Astrocyte (in vitro differentiated cells and primary cell): ENCODE results near the gene MAN1C1.

Source experiments
- CTCF ChIP-seq: IDR thresholded peaks from 2 replicates; pipeline ENCODE4 v1.5.1; 2011; ENCODE audit warnings: low read depth, mild to moderate bottlenecking, inconsistent platforms, low read length, moderate library complexity; ENCODE audit not compliant: insufficient read depth
- EZH2 ChIP-seq: IDR thresholded peaks from 2 replicates; pipeline ENCODE4 v1.6.1; 2012; ENCODE audit warnings: mild to moderate bottlenecking, low read length, inconsistent platforms; ENCODE audit not compliant: insufficient read depth

- no peak for TF ChIP-seq CTCF
- no peak for TF ChIP-seq EZH2
Measured at GRCh38 chr1:25795946-25796810, 179.6 kb downstream of the MAN1C1 start.
